ENCODE measurements around the gene ACRV1.
"Not testable (repeated sequence)": the region's sequence is repeated elsewhere in the genome, so short reads cannot be mapped to it uniquely, and the experiment has no call there.

DNA sequence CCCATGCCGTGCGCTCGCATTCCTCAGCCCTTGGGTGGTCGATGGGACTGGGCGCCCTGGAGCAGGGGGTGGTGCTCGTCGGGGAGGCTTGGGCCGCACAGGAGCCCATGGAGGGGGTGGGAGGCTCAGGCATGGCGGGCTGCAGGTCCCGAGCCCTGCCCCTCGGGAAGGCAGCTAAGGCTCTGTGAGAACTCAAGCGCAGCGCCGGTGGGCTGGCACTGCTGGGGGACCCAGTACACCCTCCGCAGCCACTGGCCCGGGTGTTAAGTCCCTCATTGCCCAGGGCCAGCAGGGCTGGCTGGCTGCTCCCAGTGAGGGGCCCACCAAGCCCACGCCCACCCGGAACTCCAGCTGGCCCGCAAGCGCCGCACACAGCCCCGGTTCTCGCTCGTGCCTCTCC lies 24.0 kb upstream of the ACRV1 start:
- TF ChIP-seq, protein P1, sequence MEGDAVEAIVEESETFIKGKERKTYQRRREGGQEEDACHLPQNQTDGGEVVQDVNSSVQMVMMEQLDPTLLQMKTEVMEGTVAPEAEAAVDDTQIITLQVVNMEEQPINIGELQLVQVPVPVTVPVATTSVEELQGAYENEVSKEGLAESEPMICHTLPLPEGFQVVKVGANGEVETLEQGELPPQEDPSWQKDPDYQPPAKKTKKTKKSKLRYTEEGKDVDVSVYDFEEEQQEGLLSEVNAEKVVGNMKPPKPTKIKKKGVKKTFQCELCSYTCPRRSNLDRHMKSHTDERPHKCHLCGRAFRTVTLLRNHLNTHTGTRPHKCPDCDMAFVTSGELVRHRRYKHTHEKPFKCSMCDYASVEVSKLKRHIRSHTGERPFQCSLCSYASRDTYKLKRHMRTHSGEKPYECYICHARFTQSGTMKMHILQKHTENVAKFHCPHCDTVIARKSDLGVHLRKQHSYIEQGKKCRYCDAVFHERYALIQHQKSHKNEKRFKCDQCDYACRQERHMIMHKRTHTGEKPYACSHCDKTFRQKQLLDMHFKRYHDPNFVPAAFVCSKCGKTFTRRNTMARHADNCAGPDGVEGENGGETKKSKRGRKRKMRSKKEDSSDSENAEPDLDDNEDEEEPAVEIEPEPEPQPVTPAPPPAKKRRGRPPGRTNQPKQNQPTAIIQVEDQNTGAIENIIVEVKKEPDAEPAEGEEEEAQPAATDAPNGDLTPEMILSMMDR (IDR thresholded peaks at IDR 0.05), result not testable (repeated sequence)
- TF ChIP-seq POLR2A (IDR thresholded peaks at IDR 0.05), result not testable (repeated sequence)
